PC-3 (cell line): ENCODE data around the gene PTN. TPM values are rescaled to one million over a fixed set of nuclear protein-coding genes. Genes with fewer than 3 reads are reported as not detected.

Experiments
- ATAC-seq: fragments of 200-7000 bp; cut with Tn5 transposase; 2 replicates; pipeline ENCODE4 v1.9.1; 2020; ENCODE audit warnings: mild to moderate bottlenecking, moderate library complexity
- BruUV-seq: library from RNA; stranded (reverse); fragments of 400-500 nt; replicated peaks from 2 replicates; lab custom pipeline; 2021; lab: Mats Ljungman, UMichigan
- CTCF ChIA-PET: fragments of 300-600 bp; sonication (Branson Sonifier 250); formaldehyde crosslinking; loops from one replicate; lab custom pipeline; 2022; ENCODE audit warnings: antibody characterized with exemption; lab: Charles Lee
- POLR2A ChIA-PET: fragments of 300-600 bp; sonication (Branson Sonifier 250); formaldehyde crosslinking; loops from one replicate; lab custom pipeline; 2022; ENCODE audit warnings: antibody characterized with exemption; ENCODE audit not compliant: unreplicated experiment; lab: Charles Lee
- DNase-seq: peaks from one replicate; pipeline ENCODE4 v3.0.0-alpha.2; 2015
- H2AFZ ChIP-seq: fragments of 300-600 bp; sonication (generic); 2 replicates; pipeline ENCODE4 v1.6.0; 2016; ENCODE audit warnings: antibody characterized with exemption, low read length
- H3F3A ChIP-seq: fragments of 300-600 bp; sonication (generic); one replicate; pipeline ENCODE4 v1.6.0; 2017; ENCODE audit warnings: antibody characterized with exemption, low read length, control low read depth, mild to moderate bottlenecking; ENCODE audit not compliant: unreplicated experiment
- H3K27ac ChIP-seq: fragments of 300-600 bp; sonication (generic); 2 replicates; pipeline ENCODE4 v1.5.1; 2016; ENCODE audit warnings: mild to moderate bottlenecking, low read length
- H3K27me3 ChIP-seq: fragments of 300-600 bp; sonication (generic); 2 replicates; pipeline ENCODE4 v1.6.1; 2016; ENCODE audit warnings: low read length, mixed read lengths
- H3K36me3 ChIP-seq: fragments of 300-600 bp; sonication (generic); 2 replicates; pipeline ENCODE4 v1.6.1; 2016; ENCODE audit warnings: low read depth, mixed run types, low read length, mixed read lengths
- H3K4me1 ChIP-seq: fragments of 300-600 bp; sonication (generic); 2 replicates; pipeline ENCODE4 v1.5.1; 2016; ENCODE audit warnings: low read length; ENCODE audit not compliant: insufficient read depth
- H3K4me2 ChIP-seq: fragments of 300-600 bp; sonication (generic); 2 replicates; pipeline ENCODE4 v1.6.0; 2016; ENCODE audit warnings: low read length
- H3K4me3 ChIP-seq: fragments of 300-600 bp; sonication (generic); 2 replicates; pipeline ENCODE4 v1.5.1; 2016; ENCODE audit warnings: mild to moderate bottlenecking, low read length, mixed read lengths
- H3K79me2 ChIP-seq: fragments of 300-600 bp; sonication (generic); 2 replicates; pipeline ENCODE4 v1.6.1; 2017; ENCODE audit warnings: low read length, mixed read lengths
- H3K9ac ChIP-seq: fragments of 300-600 bp; sonication (generic); 2 replicates; pipeline ENCODE4 v1.6.0; 2016; ENCODE audit warnings: mild to moderate bottlenecking, low read length
- H3K9me2 ChIP-seq: fragments of 300-600 bp; sonication (generic); replicated peaks from 2 replicates; pipeline ENCODE4 v1.6.1; 2016; ENCODE audit warnings: mixed run types, low read length, mixed read lengths
- H3K9me3 ChIP-seq: fragments of 300-600 bp; sonication (generic); 2 replicates; pipeline ENCODE4 v1.6.1; 2016; ENCODE audit warnings: low read length, mixed read lengths
- H4K20me1 ChIP-seq: fragments of 300-600 bp; sonication (generic); 2 replicates; pipeline ENCODE4 v1.6.1; 2016; ENCODE audit warnings: low read length, mixed read lengths
- EZH2 ChIP-seq: fragments of 300-600 bp; sonication (generic); IDR thresholded peaks from one replicate; pipeline ENCODE4 v1.6.1; 2017; ENCODE audit warnings: antibody characterized with exemption, mild to moderate bottlenecking, low read length; ENCODE audit not compliant: unreplicated experiment
- EZH2phosphoT487 ChIP-seq: fragments of 300-600 bp; sonication (generic); IDR thresholded peaks from 2 replicates; pipeline ENCODE4 v1.6.1; 2018; ENCODE audit warnings: mild to moderate bottlenecking, antibody characterized with exemption, low read length, borderline replicate concordance
- intact Hi-C: fragments of 100-400 bp; cut with micrococcal nuclease; formaldehyde crosslinking; loops from 2 replicates; pipeline ENCODE4 v1.9.0; 2023
- total RNA-seq: library from RNA; depleted of rRNA; stranded (reverse); fragments of >200 nt; gene quantifications from 2 replicates; pipeline ENCODE4 v1.2.3, GENCODE V29; 2014
- TF ChIP-seq, protein P1 (sequence below): fragments of 300-600 bp; sonication (generic); conservative IDR thresholded peaks from 2 replicates; pipeline ENCODE4 v1.5.1; 2017; ENCODE audit warnings: antibody characterized with exemption, low read depth, mild to moderate bottlenecking, low read length

Gene PTN
- total RNA-seq, 1 experiment from 2014 or later = 0.07 TPM

DNA sequence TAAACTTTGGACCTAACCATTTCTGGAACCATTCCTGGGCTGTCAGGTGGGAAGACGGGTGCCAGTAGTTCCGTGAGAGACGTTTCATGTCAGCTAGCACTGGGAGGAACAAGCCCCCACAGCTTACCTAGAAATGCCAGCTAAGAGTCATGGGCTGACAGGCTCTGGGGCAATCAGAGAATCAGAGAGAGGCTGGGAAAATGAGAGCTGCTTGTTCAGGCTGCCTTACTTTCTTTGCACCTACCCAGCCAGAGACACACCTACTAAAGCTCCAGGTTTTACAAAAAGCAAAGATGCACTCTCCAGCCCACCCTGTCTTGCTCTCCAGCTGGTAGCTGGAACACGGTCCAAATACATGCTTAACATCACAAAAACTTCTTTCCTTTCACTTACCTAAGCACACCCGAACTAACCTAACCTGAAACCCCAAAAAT is 688 bp downstream of the PTN start:
- Histone ChIP-seq H3K9me3 (no peaks in the 10 kb centered on the region), H3K4me1 (peaks cover 6% of the 10 kb centered on the region), H3K27me3 (peaks cover 12% of the 10 kb centered on the region), H3K9ac (no peak overlapping the region), H2AFZ (peak overlapping the region; percentile 67), H3K79me2 (no peaks in the 10 kb centered on the region), H3K9me2 (no peaks in the 10 kb centered on the region), H3K4me2 (peak overlapping the region; percentile 84), H3K36me3 (no peaks in the 10 kb centered on the region), H3K27ac (no peak overlapping the region), H3K4me3 (peak overlapping the region; percentile 58), H3F3A (no peaks in the 10 kb centered on the region), H4K20me1 (no peaks in the 10 kb centered on the region)
- CTCF ChIA-PET = no interaction called here
- ATAC-seq = peak; percentile 45
- BruUV-seq = no TSS peak
- intact Hi-C loops = no loop called here
- POLR2A ChIA-PET = no interaction called here
- TF ChIP-seq EZH2 (no peak), EZH2phosphoT487 (no peak)
- TF ChIP-seq, protein P1, sequence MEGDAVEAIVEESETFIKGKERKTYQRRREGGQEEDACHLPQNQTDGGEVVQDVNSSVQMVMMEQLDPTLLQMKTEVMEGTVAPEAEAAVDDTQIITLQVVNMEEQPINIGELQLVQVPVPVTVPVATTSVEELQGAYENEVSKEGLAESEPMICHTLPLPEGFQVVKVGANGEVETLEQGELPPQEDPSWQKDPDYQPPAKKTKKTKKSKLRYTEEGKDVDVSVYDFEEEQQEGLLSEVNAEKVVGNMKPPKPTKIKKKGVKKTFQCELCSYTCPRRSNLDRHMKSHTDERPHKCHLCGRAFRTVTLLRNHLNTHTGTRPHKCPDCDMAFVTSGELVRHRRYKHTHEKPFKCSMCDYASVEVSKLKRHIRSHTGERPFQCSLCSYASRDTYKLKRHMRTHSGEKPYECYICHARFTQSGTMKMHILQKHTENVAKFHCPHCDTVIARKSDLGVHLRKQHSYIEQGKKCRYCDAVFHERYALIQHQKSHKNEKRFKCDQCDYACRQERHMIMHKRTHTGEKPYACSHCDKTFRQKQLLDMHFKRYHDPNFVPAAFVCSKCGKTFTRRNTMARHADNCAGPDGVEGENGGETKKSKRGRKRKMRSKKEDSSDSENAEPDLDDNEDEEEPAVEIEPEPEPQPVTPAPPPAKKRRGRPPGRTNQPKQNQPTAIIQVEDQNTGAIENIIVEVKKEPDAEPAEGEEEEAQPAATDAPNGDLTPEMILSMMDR = no peak
- no peak for DNase-seq

DNA sequence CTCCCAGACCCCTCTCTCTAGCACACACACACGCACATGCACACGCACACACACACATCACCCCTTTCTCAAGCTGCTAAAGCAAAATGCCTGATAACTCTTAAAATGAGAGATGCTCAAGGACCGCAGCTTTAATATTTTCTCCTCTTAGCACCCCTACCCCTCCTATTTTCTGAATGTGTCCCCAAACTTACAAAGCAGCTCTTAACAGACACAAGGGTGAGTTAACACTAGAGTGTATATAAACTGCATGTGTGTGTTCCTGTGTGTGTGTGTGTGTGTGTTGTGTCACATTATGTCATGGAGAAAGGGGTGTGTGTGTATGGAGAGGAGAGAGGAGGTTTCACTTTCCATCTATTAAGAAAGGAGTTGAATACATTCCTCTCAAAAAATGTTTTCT is 1.3 kb downstream of the PTN start:
- no peaks in the 10 kb centered on the region for H3K9me2 ChIP-seq
- ChIA-PET CTCF (no interaction called here), POLR2A (no interaction called here)
- no peak overlapping the region for H3K27ac ChIP-seq
- peaks cover 12% of the 10 kb centered on the region for H3K27me3 ChIP-seq
- ATAC-seq (no peak), DNase-seq (no peak)
- H3K9me3 ChIP-seq = no peaks in the 10 kb centered on the region
- no peaks in the 10 kb centered on the region for H3F3A ChIP-seq
- no peaks in the 10 kb centered on the region for H3K79me2 ChIP-seq
- no peak overlapping the region for H3K4me2 ChIP-seq
- BruUV-seq = no TSS peak
- no peak overlapping the region for H2AFZ ChIP-seq
- no peaks in the 10 kb centered on the region for H3K36me3 ChIP-seq
- TF ChIP-seq, protein P1 = no peak
- TF ChIP-seq EZH2phosphoT487 (no peak), EZH2 (no peak)
- no peak overlapping the region for H3K9ac ChIP-seq
- intact Hi-C loops = no loop called here
- no peaks in the 10 kb centered on the region for H4K20me1 ChIP-seq
- H3K4me3 ChIP-seq = no peak overlapping the region
- H3K4me1 ChIP-seq = peaks cover 6% of the 10 kb centered on the region

DNA sequence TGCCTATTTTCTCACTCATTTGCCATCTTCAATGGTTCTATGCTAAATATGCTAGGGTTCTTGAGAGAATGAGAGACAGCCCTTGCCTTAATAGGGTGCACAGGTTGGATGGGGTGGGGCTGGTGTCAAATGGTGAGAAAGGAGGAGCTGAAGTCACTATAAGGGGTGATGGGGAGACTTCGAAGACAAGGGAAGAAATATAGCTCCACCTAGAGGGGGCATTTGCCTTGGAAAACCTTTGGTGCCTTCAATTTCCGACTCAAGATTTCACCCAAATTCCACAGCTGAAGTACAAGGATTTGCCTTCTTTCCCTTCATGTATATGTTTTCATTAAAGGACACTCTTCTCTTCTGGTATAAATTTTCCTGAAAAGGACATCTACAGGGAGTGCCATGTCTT is 5.6 kb downstream of the PTN start:
- no peaks in the 10 kb centered on the region for H3K9me2 ChIP-seq
- H3K27me3 ChIP-seq = peaks cover 12% of the 10 kb centered on the region
- ATAC-seq (no peak), DNase-seq (peak; percentile 48)
- H3K4me3 ChIP-seq = no peak overlapping the region
- intact Hi-C loops = no loop called here
- H3K79me2 ChIP-seq = no peaks in the 10 kb centered on the region
- no peak overlapping the region for H3K4me2 ChIP-seq
- no peak for TF ChIP-seq EZH2phosphoT487
- TF ChIP-seq EZH2 = no peak
- TF ChIP-seq, protein P1 = peak; percentile 51; the same call in 1 of the 2 replicates
- no peak overlapping the region for H3K27ac ChIP-seq
- ChIA-PET CTCF (interaction anchor here (0.5 to 0.6 kb wide), 3 partner anchors 339 to 368 kb away, joined by 3 to 4 read pairs (median 3); no protein-coding TSS in a partner anchor), POLR2A (no interaction called here)
- H4K20me1 ChIP-seq = no peaks in the 10 kb centered on the region
- H3K4me1 ChIP-seq = peaks cover 2% of the 10 kb centered on the region
- H3F3A ChIP-seq = no peaks in the 10 kb centered on the region
- no peaks in the 10 kb centered on the region for H3K36me3 ChIP-seq
- no peak overlapping the region for H3K9ac ChIP-seq
- BruUV-seq = no TSS peak
- no peaks in the 10 kb centered on the region for H3K9me3 ChIP-seq
- H2AFZ ChIP-seq = no peak overlapping the region
